HUES48 (cell line): Measurements from ENCODE around the gene LAGE3.

Source experiments
- H3K27ac ChIP-seq: one replicate; pipeline ENCODE4 v1.7.0; 2013; ENCODE audit warnings: low read depth, low read length, inconsistent platforms
- H3K27me3 ChIP-seq: 2 replicates; pipeline ENCODE4 v1.6.1; 2013; ENCODE audit warnings: mild to moderate bottlenecking, low read length; ENCODE audit not compliant: control insufficient read depth, insufficient read depth
- H3K36me3 ChIP-seq: 2 replicates; pipeline ENCODE4 v1.6.1; 2013; ENCODE audit warnings: low read length; ENCODE audit not compliant: control insufficient read depth, insufficient read depth
- H3K4me1 ChIP-seq: 2 replicates; pipeline ENCODE4 v1.6.1; 2013; ENCODE audit warnings: mild to moderate bottlenecking, low read length; ENCODE audit not compliant: control insufficient read depth, insufficient read depth
- H3K4me3 ChIP-seq: 2 replicates; pipeline ENCODE4 v1.5.1; 2013; ENCODE audit warnings: mild to moderate bottlenecking, low read depth, low read length
- H3K9ac ChIP-seq: 2 replicates; pipeline ENCODE4 v1.6.1; 2013; ENCODE audit warnings: mild to moderate bottlenecking, low read depth, low read length, moderate library complexity
- H3K9me3 ChIP-seq: 2 replicates; pipeline ENCODE4 v1.6.1; 2013; ENCODE audit warnings: low read length; ENCODE audit not compliant: control insufficient read depth, insufficient read depth

LAGE3 gene

DNA sequence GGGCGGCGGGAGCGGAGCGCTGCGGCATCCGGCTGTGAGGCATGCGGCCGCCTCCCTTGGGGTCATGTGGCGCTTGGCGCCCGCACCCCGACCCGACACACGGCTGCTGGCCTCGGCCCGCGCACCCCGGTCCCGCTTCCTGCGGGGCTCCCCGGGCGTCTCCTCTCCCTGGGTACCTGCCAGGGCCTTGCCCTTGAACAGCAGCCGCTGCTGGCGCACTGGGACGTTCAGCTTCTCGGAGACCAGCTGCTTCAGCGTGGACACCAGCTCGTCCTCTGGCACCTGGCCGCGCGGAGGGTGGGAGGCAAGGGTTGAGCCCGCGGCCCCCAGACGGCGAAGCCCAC, 6.9 kb upstream of the LAGE3 start:
- Histone ChIP-seq H3K27ac (no peak overlapping the region), H3K27me3 (no peaks in the 10 kb centered on the region), H3K36me3 (peaks cover 12% of the 10 kb centered on the region), H3K9me3 (peaks cover 35% of the 10 kb centered on the region; the same call in 1 of the 2 replicates), H3K4me3 (peak overlapping the region; percentile 67), H3K9ac (no peak overlapping the region), H3K4me1 (no peaks in the 10 kb centered on the region)

DNA sequence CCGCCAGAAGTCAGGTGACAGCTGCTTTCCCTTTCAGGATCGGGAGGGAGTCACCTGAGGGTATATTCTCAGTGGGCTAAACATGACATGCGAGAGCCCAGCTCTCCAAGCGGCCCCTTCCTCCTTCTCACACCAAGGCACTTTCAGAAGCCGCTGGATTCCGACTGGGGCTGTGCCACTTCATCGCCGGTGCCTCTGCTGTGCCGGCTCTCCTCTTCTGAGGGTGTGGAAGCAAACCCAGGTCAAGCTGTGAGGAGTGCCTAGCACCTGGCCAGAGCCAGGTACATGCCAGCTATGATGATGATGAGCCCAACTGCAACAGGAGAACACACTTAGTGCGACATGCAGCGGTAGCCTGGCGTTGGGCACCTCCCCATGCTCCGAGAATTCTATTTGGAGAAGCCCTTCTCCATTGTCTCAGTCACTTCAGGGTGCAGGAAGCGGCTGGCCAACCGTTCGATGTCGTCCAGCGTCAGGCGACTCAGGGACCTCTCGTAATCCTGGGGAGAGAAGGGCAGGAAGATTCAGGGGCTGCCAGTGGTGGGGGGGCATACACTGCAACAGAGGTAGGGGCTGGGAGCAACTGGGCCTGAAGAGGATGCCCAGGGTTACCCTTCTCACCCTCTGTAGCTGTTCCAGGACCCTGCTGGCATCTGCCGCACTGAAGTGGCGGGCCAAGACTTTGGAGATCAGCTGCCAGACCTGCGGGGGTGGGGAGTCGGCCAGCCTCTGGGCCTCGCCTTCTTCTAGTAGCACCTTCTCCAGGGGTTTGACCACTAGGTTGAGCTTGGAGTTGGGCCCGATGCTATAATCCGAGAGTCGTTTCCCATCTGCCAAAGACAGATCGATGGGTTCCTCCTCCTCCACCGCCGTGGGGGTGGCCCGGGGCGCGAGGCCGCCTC, 6.3 kb upstream of the LAGE3 start:
- peak overlapping the region; percentile 67 for H3K4me3 ChIP-seq
- peaks cover 35% of the 10 kb centered on the region; the same call in 1 of the 2 replicates for H3K9me3 ChIP-seq
- H3K4me1 ChIP-seq: no peaks in the 10 kb centered on the region
- no peak overlapping the region for H3K27ac ChIP-seq
- H3K9ac ChIP-seq: no peak overlapping the region
- no peaks in the 10 kb centered on the region for H3K27me3 ChIP-seq
- H3K36me3 ChIP-seq: peaks cover 12% of the 10 kb centered on the region

DNA sequence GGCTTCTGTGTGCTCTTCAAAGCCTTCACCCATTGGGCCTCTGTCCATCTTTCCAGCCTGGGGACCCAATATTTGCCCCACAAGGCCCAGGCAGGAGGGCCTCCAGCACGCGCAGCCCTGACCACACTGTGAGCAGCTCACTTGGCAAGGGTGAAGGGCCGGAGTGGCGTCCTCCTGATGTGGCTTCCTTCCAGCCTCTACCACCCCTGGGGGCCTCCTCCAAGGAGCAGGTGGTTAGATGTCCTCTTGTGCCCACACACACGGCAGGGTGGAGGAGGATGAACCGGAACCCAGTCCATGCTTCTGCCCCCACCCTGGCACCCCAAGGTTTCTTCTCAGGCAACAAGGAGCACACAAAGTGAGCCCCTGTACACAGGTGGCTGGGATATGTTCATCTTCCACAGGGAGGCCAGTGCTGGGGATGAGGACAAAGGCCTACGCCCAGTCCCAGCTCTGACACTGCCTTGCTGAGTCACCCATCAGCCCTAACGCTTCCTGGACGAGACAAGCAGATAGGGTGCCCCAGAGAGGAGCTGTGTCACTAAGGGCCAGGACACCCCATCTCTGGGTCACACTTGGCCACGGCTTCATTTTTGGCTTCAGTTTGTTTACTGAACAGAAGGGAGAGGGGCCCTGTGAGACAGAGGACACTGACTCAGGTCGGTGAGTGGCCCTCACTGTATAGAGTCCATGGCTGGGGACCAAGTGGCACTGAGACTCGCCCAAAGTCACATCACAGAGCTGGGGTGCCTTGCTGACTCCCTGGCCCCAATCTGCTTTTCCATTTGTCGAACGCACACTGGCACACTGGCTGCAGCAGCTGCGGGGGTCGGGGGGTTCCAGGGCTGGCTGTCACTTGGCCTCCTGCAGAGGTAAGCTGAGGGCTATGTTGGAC, 5.4 kb upstream of the LAGE3 start:
- no peaks in the 10 kb centered on the region for H3K4me1 ChIP-seq
- H3K27ac ChIP-seq: no peak overlapping the region
- H3K36me3 ChIP-seq: peaks cover 12% of the 10 kb centered on the region
- no peaks in the 10 kb centered on the region for H3K27me3 ChIP-seq
- no peak overlapping the region for H3K4me3 ChIP-seq
- H3K9ac ChIP-seq: no peak overlapping the region
- H3K9me3 ChIP-seq: peaks cover 33% of the 10 kb centered on the region; the same call in 1 of the 2 replicates

DNA sequence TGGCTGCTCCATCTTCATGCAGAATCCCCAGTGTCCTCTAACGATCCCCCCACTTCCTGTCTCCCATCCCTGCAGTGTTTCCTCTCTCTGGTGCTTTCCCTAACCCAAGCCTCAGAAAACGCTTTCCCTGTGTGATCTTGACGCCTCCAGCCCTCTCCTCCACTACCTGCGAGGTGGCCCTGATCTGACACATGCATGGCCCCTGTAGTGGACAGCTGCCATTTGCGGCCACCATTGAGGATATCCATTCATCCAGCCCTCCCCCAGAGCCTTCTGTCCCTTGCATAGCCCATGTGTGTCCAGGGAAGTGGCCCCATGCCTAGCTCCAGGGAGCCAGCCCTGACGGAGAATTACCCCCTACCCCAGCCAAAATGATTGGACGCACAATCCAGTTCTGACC, 4.2 kb upstream of the LAGE3 start:
- peaks cover 12% of the 10 kb centered on the region for H3K36me3 ChIP-seq

DNA sequence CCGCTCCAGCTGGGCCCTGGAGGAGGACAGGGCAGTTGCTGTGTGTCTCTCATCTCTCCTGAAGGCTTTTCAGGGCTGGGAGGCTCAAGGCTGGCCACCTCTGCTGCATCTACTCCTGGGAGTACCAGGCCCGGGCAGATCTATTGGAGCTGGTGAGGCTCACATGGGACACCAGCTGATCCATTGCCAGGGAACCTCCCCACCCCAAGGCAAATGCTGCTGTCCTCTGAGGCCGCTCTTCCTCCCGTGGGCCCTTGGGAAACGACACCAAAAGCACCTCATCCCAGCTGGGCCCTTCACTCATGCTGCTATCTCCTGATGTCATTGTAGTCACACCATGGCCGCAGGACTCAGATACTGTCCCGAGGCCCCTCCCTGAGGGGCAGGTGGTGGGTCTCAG, 3.7 kb upstream of the LAGE3 start:
- Histone ChIP-seq H3K27ac (no peak overlapping the region), H3K36me3 (peaks cover 12% of the 10 kb centered on the region), H3K4me3 (no peak overlapping the region), H3K9ac (no peak overlapping the region), H3K27me3 (no peaks in the 10 kb centered on the region), H3K4me1 (no peaks in the 10 kb centered on the region), H3K9me3 (peaks cover 29% of the 10 kb centered on the region; the same call in 1 of the 2 replicates)

More for the DNA sequence above, 4.2 kb upstream of the LAGE3 start:
- Histone ChIP-seq H3K4me1 (no peaks in the 10 kb centered on the region), H3K9me3 (peaks cover 24% of the 10 kb centered on the region; the same call in 1 of the 2 replicates), H3K9ac (no peak overlapping the region), H3K27ac (no peak overlapping the region), H3K27me3 (no peaks in the 10 kb centered on the region), H3K4me3 (no peak overlapping the region)

GRCh38 chrX:154481911-154482601, 3.0 kb upstream of the LAGE3 start:
- peaks cover 29% of the 10 kb centered on the region; the same call in 1 of the 2 replicates for H3K9me3 ChIP-seq
- no peak overlapping the region for H3K27ac ChIP-seq
- H3K9ac ChIP-seq: no peak overlapping the region
- peaks cover 12% of the 10 kb centered on the region for H3K36me3 ChIP-seq
- no peaks in the 10 kb centered on the region for H3K27me3 ChIP-seq
- H3K4me3 ChIP-seq: no peak overlapping the region
- no peaks in the 10 kb centered on the region for H3K4me1 ChIP-seq

DNA sequence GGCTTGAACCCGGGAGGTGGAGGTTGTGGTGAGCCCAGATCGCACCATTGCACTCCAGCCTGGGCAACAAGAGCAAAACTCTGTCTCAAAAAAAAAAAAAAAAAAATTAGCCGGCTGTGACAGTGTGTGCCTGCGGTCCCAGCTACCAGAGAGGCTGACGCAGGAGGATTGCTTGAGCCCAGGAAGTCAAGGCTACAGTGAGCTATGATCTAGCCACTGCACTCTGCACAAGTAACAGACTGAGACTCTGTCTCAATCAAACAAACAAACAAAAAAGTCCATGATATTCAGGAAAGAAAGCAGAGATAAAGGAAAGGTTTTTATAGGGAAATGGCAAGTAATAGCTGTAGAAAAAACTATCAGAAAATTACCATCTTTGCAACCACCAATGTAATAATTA, 2.1 kb upstream of the LAGE3 start:
- H3K9me3 ChIP-seq: peaks cover 37% of the 10 kb centered on the region; the same call in 1 of the 2 replicates
- no peaks in the 10 kb centered on the region for H3K4me1 ChIP-seq
- H3K27ac ChIP-seq: no peak overlapping the region
- H3K27me3 ChIP-seq: no peaks in the 10 kb centered on the region
- peaks cover 12% of the 10 kb centered on the region for H3K36me3 ChIP-seq
- H3K9ac ChIP-seq: no peak overlapping the region
- no peak overlapping the region for H3K4me3 ChIP-seq

GRCh38 chrX:154477891-154478477, 1.1 kb downstream of the LAGE3 start:
- Histone ChIP-seq H3K9me3 (peaks cover 32% of the 10 kb centered on the region; the same call in 1 of the 2 replicates), H3K36me3 (no peaks in the 10 kb centered on the region), H3K4me1 (no peaks in the 10 kb centered on the region), H3K27me3 (no peaks in the 10 kb centered on the region), H3K4me3 (peak overlapping the region; percentile 58), H3K27ac (no peak overlapping the region), H3K9ac (no peak overlapping the region)

- no peaks in the 10 kb centered on the region for H3K4me1 ChIP-seq
- H3K9ac ChIP-seq: no peak overlapping the region
- no peaks in the 10 kb centered on the region for H3K36me3 ChIP-seq
- H3K27me3 ChIP-seq: no peaks in the 10 kb centered on the region
- peaks cover 30% of the 10 kb centered on the region for H3K9me3 ChIP-seq
- no peak overlapping the region for H3K4me3 ChIP-seq
- no peak overlapping the region for H3K27ac ChIP-seq
Measured at GRCh38 chrX:154476821-154477220, 2.3 kb downstream of the LAGE3 start.

GRCh38 chrX:154473683-154474082, 5.4 kb downstream of the LAGE3 start:
- Histone ChIP-seq H3K9me3 (peaks cover 53% of the 10 kb centered on the region), H3K4me3 (no peak overlapping the region), H3K27me3 (no peaks in the 10 kb centered on the region), H3K27ac (no peak overlapping the region), H3K9ac (no peak overlapping the region), H3K36me3 (peaks cover 21% of the 10 kb centered on the region), H3K4me1 (no peaks in the 10 kb centered on the region)
